ENCODE results near the gene ZNF579. TPM values are rescaled to one million over a fixed set of nuclear protein-coding genes. Genes with fewer than 3 reads are reported as not detected.

The ZNF579 gene
- total and polyA plus RNA-seq, 2 of the 13 experiments (the other 11 are each of a cell fraction or from before 2014, with no cell fraction given): 2.1 to 2.9 TPM

DNA sequence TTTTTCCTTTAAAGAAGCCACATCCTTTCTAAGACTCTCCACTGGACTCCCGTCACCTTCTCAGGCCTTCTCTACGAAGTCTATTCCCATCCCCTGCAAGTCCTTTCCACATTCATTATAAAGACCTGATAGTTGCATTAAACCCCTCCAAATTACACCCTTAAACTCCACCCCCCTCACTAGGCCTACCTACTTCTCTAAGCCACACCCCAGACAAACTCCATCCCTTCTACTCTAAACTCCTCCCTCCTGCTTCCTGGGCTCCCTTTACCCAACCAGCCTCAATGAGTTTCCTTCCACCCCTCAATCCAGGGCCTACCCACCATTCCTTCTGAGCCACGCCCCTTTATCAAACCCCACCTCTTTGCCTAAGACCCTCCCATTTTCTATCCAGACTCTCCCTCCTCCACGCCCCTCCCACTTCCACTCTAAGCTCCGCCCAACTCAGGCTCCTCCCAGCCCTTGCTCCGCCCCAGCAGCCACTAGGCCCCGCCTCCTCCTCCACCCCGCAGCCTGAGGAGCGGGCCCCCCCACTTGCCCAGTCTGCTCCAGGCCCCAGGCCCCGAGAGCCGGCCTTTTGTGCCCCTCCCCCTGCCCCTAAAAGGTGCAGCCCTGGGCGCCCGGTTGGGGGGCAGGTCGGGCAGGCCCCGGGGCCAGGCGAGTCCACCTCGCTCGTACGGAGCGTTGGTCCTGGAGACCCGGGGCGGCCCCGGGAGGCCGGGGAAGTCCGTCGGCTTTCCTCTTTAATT is 18.2 kb upstream of the ZNF579 start (continued):
- TF ChIP-seq, protein P1, sequence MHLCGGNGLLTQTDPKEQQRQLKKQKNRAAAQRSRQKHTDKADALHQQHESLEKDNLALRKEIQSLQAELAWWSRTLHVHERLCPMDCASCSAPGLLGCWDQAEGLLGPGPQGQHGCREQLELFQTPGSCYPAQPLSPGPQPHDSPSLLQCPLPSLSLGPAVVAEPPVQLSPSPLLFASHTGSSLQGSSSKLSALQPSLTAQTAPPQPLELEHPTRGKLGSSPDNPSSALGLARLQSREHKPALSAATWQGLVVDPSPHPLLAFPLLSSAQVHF (CRISPR knock-in tag; IDR thresholded peaks at IDR 0.05): no peak
- peak; percentile 7; the same call in 1 of the 2 replicates for TF ChIP-seq CHD4 (IDR thresholded peaks at IDR 0.05; ENCODE audit: borderline replicate concordance, low read length)
- TF ChIP-seq, protein P2, sequence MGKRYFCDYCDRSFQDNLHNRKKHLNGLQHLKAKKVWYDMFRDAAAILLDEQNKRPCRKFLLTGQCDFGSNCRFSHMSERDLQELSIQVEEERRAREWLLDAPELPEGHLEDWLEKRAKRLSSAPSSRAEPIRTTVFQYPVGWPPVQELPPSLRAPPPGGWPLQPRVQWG (CRISPR knock-in tag; IDR thresholded peaks at IDR 0.05; ENCODE audit: borderline replicate concordance, low read depth): no peak
- TF ChIP-seq, protein P3, sequence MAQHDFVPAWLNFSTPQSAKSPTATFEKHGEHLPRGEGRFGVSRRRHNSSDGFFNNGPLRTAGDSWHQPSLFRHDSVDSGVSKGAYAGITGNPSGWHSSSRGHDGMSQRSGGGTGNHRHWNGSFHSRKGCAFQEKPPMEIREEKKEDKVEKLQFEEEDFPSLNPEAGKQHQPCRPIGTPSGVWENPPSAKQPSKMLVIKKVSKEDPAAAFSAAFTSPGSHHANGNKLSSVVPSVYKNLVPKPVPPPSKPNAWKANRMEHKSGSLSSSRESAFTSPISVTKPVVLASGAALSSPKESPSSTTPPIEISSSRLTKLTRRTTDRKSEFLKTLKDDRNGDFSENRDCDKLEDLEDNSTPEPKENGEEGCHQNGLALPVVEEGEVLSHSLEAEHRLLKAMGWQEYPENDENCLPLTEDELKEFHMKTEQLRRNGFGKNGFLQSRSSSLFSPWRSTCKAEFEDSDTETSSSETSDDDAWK (CRISPR knock-in tag; IDR thresholded peaks at IDR 0.05): no peak
- no peak for TF ChIP-seq PPARG (CRISPR knock-in tag; conservative IDR thresholded peaks at IDR 0.05)
- TF ChIP-seq ZNF607 (CRISPR knock-in tag; IDR thresholded peaks at IDR 0.05; ENCODE audit: borderline replicate concordance): 0 out of 2 replicates have a peak, but pooled peaks have one; percentile 8
- no peak for TF ChIP-seq ATM (IDR thresholded peaks at IDR 0.05; ENCODE audit: borderline replicate concordance)
- no peak for TF ChIP-seq MTF1 (CRISPR knock-in tag; IDR thresholded peaks at IDR 0.05)
- TF ChIP-seq IRX3 (CRISPR knock-in tag; IDR thresholded peaks at IDR 0.05; ENCODE audit: borderline replicate concordance, low read depth): peak; percentile 67; the same call in 1 of the 2 replicates
- TF ChIP-seq, protein P4, sequence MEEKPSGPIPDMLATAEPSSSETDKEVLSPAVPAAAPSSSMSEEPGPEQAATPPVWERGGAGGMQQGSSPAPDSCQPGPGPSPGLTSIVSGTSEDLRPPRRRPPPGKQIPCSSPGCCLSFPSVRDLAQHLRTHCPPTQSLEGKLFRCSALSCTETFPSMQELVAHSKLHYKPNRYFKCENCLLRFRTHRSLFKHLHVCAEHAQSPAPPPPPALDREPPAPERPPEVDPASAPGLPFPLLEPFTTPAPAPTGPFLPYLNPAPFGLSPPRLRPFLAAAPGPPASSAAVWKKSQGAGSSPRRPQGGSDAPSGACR (CRISPR knock-in tag; IDR thresholded peaks at IDR 0.05): no peak
- TF ChIP-seq SALL1 (CRISPR knock-in tag; IDR thresholded peaks at IDR 0.05): peak; percentile 15; the same call in 1 of the 2 replicates
- TF ChIP-seq, protein P5, sequence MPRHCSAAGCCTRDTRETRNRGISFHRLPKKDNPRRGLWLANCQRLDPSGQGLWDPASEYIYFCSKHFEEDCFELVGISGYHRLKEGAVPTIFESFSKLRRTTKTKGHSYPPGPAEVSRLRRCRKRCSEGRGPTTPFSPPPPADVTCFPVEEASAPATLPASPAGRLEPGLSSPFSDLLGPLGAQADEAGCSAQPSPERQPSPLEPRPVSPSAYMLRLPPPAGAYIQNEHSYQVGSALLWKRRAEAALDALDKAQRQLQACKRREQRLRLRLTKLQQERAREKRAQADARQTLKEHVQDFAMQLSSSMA (CRISPR knock-in tag; IDR thresholded peaks at IDR 0.05): no peak
- TF ChIP-seq SAP130 (CRISPR knock-in tag; IDR thresholded peaks at IDR 0.05; ENCODE audit: low read depth): peak; percentile 56; the same call in 1 of the 2 replicates
- TF ChIP-seq, protein P6, sequence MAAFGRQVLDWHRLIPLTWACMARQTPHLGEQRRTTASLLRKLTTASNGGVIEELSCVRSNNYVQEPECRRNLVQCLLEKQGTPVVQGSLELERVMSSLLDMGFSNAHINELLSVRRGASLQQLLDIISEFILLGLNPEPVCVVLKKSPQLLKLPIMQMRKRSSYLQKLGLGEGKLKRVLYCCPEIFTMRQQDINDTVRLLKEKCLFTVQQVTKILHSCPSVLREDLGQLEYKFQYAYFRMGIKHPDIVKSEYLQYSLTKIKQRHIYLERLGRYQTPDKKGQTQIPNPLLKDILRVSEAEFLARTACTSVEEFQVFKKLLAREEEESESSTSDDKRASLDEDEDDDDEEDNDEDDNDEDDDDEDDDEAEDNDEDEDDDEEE (CRISPR knock-in tag; IDR thresholded peaks at IDR 0.05): no peak; the same call in 1 of the 2 replicates
- TF ChIP-seq, protein P7, sequence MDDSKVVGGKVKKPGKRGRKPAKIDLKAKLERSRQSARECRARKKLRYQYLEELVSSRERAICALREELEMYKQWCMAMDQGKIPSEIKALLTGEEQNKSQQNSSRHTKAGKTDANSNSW (CRISPR knock-in tag; IDR thresholded peaks at IDR 0.05; ENCODE audit: borderline replicate concordance): no peak
- peak; percentile 64 for TF ChIP-seq KDM2A (CRISPR knock-in tag; IDR thresholded peaks at IDR 0.05; ENCODE audit: borderline replicate concordance, low read depth)
- TF ChIP-seq, protein P8, sequence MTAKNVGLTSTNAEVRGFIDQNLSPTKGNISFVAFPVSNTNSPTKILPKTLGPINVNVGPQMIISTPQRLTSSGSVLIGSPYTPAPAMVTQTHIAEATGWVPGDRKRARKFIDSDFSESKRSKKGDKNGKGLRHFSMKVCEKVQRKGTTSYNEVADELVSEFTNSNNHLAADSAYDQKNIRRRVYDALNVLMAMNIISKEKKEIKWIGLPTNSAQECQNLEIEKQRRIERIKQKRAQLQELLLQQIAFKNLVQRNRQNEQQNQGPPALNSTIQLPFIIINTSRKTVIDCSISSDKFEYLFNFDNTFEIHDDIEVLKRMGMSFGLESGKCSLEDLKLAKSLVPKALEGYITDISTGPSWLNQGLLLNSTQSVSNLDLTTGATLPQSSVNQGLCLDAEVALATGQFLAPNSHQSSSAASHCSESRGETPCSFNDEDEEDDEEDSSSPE (CRISPR knock-in tag; IDR thresholded peaks at IDR 0.05): no peak; the same call in 1 of the 2 replicates
